ENCODE results near the gene PITPNC1.

DNA sequence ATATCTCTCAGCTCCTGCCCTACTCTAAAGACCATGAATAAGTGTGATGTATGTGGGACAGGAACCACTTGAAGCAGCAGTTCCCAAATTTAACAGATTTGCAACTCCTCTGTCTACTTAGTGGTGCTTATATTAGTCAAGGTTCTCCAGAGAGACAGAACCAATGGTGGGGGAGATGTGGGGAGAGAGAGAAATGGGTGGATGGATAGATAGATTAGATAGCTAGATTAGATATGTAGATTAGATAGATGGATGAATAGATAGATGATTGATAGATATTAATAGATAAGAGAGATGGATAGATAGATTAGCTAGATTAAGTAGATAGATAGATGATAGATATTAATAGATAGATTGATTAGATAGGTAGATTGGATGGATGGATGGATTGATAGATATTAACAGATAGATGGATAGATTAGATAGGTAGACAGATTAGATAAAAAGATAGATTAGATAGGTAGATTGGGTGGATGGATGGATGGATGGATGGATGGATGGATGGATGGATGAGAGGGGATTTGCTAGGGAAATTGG, 186.7 kb downstream of the PITPNC1 start:
- no peak for TF ChIP-seq CTCF (conservative IDR thresholded peaks at IDR 0.05; ENCODE audit: low read depth, low read length)
- no peak for TF ChIP-seq EZH2phosphoT487 (IDR thresholded peaks at IDR 0.05; ENCODE audit: borderline replicate concordance, low read length)

Measured in PC-3 (cell line).